Fibroblast of gingiva (primary cell): ENCODE results near the gene ORC5.
"Not testable (repeated sequence)": the region's sequence is repeated elsewhere in the genome, so short reads cannot be mapped to it uniquely, and the experiment has no call there.

Experiments
- DNase-seq: peaks from one replicate; pipeline ENCODE4 v3.0.0-alpha.2; 2011; ENCODE audit warnings: low read depth

Gene ORC5

DNA sequence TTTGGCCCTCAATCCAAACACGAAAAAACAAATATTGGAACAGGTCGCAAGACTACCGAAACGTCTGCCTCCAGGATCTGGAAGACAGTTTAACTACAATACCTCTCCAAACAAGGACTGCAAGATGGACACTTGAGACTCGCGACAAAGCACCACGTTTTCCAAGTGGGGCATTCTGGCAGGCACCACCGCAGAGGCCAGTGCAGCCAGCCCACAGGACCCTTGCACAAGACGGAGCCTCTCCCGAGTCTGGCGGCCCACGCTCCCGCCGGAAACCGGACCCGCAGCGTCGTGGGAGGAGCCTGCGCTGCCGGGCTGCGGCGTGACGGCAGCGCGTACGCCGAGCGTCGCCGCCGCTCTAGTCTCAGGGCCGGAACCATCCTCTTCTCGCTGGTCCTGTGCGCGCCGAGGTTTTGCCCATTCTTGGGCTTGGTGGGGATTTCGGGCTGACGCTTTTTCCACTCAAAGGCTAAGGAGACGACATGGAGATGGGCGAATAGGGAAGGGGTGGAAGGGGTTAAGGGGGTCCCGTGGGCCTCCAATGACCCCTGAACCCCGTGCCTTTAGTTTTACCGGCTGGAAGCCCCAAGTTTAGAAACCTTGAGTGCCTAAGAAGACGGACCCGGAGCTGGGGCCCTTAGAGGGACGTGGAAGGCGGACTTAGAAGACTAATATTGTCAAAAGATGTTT, at the start of gene ORC5:
TSS of gene ORC5 (minus strand) at position 283 of the 690 bp plus-strand sequence. CDS start at position 174, 109 bp downstream.
- peak; percentile 80 for DNase-seq

DNA sequence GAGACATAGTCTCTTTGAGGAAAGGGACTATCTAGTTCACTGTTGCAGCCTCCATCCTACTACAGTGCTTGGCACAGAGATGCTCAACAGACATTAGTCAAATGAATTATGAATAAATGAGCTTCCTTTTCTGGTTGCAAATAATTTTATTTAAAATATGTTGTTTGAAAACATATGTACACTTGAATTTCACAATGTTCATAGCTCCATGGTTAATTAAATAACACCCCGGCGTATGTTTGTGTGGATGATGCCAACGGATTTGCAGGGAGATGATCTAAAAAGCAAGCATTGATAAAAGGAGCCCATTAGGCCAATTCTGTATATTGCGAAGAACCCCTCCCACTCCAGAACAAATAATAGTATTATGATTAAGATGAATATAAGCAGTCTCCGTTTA, 47.8 kb upstream of the ORC5 start:
- no peak for DNase-seq

DNA sequence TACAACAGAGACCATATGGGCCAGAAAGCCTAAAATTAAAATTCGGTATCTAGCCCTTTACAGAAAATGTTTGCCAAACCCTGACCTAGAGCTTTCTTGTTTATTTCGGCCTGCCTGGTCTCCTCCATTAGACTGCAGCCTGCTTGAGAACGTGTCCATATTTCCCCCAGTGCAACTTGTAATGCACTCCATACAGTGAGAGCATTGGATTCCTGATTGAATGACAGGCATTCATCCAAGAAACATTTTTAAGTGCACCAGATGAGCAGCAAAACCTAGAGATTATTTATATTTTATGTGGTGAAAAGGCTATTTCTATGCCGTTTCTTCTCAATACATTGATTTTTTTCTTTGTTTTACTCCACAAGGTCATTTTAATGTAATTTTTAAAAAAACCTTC, 47.4 kb upstream of the ORC5 start:
- no peak for DNase-seq

DNA sequence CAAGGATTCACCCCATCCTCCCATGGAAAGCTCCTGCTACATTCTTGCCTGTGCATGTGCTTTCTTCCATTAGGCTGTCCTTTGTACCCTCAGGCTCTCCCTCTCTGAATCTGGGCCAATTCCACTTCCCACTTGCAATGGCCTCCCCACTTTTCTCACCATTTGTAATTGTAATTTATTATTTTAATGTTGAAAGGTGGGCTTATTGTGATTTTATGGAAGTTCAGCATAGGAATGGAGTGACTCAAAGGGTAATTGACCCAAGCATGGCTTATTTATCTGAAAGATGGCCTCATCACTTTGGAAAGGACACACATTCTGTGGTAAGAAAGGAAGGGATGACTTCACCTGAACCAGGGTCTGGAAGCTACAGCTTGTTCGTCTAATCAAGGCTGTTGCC, 46.9 kb upstream of the ORC5 start:
- DNase-seq: no peak

DNA sequence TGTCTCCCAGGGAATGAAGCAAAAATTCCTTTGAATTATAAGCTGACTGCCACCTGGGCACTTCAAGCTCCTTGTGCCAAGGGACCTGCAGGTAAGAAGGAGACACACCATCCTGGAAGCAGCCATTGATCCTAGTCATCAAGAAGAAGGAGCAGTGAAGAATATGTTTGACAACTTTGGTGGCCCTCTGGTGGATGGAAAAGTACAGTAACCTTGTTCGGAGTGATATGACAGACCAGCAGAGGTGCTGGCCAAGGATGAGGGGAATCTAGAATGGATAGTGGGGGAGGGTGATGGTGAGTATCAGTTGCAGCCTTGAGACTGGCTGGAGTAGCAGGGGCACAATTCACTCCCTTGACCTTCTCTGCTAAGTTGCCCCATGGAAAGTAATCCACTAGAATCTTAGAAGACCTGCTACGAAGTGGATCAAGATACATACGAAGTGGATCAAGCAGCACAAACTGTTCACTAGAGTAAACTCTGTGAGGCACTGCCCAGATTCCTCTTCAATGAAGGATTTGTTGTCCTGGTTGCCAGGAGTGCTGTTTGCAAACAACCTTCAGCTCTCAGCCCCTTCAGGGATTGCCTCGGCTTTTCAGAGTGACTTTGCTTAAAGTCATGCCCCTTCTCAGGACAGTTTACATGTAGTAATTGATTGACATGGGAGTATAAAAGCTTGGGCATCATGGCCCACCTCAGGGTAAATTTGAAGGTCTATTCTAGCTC, 44.8 kb upstream of the ORC5 start:
- no peak for DNase-seq

DNA sequence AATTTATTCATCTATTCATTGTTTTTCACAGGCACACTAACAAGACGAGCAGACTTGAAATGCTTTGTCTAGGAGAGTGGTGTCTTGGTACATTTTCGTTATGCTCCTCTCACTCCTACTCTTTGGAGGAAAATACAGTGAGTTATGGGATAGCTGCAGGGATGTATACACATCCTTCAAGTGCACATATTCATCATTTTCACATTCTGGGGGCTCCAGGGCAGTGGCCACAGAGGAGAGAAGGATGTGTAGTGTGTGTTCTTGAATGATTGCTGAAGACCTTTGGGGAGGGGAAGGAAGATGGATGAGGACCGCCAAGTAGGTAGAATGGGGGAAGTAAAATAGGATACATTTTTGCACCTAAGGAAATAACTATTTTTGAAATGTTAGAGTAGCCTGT, 34.8 kb upstream of the ORC5 start:
- DNase-seq: no peak

DNA sequence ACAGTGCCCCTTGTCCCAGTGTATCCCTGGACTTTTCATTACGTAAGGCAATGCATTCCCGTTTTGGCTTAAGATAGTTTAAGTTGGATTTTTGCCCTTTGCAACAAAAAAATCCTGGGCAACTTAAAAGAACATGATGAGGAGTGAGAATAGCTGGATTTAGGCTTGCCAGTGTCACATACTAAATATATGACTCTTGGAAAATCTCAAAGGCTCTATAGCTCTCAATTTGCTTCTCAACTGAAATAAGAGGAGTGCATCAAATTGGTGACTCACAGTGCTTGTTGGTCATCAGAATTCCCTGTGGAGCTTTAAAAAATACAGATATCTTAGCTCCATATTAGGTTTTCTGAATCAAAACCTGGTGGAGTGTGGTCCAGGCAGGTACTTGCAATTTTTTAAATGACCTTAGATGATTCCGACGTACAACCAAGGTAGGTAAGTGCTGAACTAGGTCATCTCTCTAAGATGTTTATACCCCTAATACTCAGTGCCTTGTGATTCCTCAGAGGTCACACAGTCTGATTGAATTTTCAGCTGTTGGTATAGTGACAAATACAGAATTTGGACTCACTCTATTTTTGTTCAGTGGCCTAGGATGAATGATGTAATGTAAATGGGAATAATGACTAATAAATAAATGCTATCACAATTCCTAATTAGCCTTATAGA, 33.9 kb upstream of the ORC5 start:
- DNase-seq: peak; percentile 6

DNA sequence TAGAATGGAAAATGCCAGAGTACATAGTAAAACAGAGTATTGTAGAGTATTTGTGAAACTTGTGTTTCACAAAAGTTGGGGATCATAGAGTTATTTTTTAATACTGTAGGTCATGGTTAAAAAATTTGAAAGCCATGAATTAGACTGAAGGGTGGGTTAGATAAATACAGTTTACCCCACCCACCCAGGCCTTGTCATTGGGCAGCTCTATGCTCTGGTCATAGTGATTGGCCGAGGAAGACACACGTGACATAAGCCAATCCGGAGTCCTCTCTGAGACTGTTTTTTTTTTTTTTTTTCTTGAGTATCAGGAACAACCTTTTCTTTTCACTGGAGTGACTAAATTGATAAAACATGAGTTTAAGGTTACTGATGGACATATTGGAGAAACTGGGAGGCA, 33.3 kb upstream of the ORC5 start:
- no peak for DNase-seq

DNA sequence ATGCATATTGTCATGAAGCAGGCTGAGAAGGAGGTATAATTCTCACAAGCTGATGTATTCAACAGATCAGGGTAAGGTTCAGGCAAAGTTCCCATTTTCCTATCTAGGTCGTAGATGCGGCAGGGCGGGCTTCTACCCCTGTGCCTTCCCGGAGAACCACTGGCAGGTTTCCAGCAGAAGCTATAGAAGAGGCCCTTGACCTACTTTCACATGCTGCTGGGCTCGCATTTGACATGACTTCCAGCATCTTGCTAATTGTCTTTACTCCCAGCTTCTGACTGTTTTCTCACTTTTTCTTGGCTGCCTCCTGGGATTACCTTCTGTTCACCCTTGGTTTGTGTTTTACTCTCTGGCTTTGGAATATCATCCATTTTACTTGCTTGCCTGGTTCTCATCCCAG, 32.6 kb upstream of the ORC5 start:
- no peak for DNase-seq

DNA sequence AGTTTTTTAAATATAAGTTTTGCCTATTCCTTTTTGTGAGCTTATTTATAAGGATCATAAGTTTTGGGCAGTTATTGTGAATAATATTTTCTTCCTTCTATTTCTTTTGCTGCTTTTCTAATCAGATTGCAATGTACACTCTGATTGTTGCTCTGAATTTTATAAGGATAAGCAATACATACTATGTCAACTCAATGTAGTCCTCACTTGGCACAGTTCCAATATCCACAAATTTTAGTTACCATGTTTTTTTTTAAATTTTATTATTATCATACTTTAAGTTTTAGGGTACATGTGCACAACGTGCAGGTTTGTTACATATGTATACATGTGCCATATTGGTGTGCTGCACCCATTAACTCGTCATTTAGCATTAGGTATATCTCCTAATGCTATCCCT, 27.2 kb upstream of the ORC5 start:
- DNase-seq: not testable (repeated sequence)

DNA sequence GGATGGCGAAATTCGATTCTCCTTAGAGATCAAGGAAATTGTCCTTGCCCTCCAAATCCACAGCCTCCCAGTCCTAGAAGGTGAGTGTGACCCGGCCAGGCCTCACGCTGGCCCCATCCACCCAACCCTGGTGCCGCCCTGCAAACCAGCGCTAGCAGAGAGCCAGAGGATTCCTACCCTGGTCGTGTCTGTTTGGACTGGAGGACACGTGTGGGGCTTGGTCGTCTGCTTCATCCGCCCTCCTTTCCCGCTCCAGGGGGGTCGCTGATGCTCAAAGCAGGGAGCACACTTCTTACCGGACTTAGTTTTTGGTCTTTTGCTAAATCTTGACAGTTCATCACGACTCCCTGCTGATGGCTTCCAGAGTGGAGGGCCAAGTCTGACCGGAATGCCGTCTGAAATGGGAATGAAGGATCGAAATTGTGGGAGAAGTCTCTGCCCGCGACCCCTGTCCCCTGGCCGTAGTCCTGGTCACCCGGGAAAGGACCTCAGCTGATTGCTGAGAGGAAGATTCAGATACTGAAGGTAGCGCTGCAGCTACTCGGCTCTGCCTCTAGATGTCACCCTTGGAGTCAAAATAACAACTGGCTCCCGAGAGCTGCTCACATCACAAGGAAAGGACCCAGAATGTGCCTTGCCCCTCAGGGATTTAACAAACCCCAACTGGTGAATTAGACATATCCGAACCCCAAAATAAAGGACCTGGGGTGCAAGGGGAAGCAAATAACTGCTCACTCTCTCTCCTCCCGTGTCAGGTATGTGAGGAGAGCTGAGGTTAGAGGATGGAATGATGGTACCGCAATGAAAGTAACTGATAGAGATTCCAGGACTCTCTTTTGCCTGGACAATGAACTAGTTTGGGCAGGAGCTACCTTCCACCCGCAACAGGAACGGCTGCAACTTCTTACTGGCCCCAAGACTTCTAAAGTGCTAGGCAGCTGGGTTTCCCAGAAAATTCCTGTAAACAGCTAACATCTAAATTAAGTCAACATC, 23.5 kb upstream of the ORC5 start:
- DNase-seq: peak; percentile 38

DNA sequence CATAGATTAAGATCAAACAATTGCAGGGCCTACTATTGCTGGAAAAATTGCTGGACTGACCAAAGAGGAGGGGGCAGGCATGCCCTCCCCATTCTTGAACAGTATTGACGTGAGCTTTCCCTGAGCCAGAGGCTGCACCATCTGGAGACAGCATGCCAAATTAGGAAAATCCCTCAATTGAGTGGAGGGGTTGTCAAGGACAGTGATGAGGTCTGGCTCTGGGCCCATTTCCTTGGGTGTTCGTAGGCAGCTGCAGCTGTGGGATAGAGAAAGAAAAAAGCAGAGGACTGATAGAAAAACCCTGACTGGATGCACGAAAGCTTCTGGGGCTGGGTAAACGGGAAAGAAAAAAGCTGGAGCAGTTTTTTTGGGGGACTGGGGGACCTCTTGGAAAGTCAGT, 22.8 kb upstream of the ORC5 start:
- no peak for DNase-seq

DNA sequence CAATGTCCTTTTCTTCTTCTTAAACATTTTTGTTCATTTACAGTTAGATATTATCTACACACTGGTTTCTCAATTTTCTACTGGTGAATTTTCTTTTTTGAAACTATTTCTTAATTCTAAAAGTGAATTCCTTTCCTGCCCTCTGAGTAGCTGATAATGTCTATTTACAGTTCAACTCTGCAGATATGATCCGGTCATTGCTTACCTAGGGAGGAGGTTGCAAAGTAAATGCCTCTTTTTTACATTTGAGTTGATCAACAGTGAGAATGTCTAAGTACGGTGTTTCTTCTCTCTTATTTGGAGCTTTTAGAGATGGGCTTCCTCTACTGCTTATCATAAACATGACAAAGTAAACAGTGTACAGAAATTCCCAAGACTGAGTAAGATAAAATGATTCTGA, 20.6 kb upstream of the ORC5 start:
- no peak for DNase-seq

DNA sequence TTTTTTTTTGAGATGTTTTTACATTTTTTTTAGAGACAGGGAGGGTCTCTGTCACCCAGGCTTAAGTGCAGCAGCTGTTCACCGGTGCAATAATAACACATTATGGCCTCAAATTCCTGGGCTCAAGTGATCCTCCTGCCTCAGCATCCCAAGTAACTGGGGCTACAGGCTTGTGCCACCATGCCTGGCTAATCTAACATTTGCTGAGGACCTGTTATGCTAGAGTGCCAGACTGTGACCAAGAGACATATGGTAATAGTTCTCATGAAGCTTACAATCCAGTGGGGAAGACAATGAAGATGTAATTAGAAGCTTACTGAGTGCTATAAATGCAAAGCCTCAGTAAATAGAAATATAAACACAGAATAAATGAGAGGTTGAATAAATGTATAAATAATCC, 17.6 kb upstream of the ORC5 start:
- no peak for DNase-seq

DNA sequence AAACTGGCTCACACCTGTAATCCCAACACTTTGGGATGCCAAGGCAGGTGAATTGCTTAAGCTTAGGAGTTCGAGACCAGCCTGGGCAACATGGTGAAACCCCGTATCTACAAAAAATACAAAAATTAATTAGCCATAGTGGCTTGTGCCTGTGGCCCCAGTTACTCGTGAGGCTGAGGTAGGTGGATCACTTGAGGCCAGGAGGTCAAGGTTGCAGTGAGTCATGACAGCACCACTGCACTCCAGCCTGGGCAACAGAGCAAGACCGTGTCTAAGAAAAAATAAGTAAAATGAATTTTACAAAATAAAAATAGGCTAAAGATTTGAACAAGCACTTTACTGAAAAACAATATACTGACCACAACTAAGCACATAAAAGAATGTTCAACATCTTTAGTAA, 9.8 kb upstream of the ORC5 start:
- DNase-seq: no peak

DNA sequence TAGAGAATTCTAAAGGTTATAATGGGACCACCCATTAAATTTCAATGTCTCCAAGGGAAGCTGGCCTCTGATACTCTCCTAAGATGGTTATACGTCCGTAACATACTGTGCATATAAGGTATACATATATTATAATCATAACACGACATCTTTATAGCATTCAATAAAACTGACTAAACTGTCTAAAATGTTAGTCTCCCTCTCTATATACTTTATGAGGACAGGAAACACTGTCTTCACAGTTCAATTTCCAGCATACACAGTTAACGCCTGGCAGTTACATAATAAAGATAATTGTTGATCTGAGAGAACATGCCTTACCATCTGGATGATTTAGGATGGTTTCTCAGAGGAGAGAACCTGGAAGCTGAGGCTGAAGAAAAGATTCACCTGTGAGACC, 1.2 kb upstream of the ORC5 start:
- no peak for DNase-seq

DNA sequence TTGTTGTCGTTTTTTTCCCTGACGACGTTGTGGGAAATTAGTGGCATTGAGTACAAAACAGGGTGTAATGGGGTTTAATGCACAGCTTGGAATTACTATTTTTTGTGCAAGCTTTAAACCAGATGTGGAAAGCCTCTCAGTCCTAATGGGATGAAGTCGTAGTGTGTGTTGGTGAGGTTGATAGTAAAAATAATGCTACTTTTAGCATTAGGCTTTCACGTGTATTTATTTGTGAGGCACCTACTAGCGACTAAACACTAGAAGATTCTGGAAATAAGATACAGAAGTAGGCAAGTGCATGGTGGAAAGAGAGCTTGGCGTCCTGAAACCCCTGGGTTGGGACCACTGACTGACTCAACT, 588 bp upstream of the ORC5 start:
- no peak for DNase-seq

DNA sequence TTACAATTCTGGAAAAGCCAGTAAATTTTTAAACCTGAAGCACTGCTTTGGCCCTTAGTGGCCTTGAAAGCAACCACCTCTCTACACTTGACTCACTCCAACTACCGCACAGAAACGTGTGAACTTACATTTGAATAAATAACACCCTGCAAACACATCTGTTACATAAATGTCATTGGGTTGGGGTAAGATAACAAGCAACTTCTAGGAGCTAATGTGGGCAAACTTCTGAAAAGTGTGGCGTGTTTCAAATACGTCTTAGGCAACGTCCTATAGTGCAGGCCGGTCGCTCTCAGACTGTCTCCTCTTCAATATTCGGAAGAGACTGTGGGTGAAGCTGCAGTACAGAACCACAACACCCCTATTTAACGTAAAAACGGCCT, 474 bp downstream of the ORC5 start:
- no peak for DNase-seq

DNA sequence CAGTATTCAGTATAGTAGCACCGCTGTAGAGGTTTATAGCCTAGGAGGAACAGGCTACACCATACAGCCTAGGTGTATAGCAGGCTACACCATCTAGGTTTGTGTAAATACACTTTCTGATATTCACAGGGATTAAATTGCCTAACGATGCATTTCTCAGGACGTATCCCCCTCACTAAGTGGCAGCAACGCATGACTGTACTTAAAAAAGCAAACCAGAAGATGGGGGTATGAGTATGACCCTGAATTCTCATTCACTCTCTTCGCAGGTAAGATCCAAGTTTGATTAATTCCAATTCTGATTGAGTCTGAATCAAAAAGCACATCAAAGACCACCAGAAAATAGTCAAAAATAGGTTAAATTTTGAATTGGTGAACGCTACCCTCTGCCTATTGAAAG, 972 bp downstream of the ORC5 start:
- DNase-seq: no peak

DNA sequence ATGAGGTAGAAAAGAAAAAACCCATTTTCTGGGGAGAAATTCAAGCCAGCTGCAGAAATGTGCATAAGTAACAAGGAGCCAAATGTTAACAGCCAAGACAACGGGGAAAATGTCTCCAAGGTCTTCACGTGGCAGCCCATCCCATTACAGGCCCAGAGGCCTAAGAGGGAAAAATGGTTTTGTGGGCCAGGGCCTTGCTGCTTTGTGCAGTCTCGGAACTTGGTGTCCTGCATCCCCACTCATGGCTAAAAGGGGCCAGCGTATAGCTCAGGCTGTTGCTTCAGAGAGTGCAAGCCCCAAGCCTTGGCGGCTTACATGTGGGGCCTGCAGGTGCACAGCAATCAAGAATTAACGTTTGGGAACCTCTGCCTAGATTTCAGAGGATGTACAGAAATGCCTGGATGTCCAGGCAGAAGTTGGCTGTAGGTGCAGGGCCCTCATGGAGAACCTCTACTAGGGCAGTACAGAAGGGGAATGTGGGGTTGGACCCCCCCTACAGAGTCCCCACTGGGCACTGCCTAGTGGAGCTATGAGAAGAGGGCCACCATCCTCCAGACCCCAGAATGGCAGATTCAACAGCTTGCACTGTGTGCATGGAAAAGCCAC, 9.0 kb downstream of the ORC5 start:
- no peak for DNase-seq

DNA sequence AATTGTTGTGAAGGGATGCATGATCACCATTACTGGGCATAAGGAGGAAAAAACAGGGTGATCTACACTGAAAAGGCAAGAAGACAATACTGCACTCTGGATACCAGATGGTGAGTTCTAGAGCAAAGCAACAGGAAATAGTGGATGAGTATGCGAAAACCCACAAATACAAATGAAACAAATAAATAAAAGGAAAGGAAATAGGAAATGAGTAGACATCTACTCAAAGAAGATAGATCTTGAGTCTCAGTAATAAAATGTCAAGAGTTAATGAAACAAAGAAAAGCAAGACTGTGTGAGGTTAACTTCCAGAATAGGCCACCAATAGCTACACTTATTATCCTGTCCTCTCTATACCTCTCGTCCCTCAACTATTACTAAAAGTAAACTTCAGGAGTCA, 11.7 kb downstream of the ORC5 start:
- no peak for DNase-seq

DNA sequence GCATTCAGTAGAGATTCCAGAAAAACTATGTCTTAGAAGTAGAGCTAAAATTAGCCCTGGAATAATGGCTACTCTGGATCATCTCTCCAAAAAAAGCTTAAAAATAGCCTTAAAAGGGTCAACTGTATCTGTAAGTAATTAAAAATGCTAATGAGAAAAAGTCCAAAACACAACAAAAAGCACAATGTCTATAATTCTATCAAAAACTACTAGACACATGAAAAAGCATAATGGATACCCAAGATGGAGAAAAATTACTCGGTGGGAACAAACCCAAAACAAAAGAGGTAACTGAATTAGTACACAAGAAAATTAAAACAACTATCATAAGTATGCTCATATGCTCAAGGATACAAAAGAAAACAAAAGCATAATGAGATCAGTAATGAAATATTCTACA, 15.4 kb downstream of the ORC5 start:
- DNase-seq: no peak
